ENCODE results near the gene BTRC.
A peak's percentile ranks its signal among the peaks of the same experiment; 100 is the strongest.
"Not testable (repeated sequence)": the region's sequence is repeated elsewhere in the genome, so short reads cannot be mapped to it uniquely, and the experiment has no call there.

The BTRC gene

GRCh38 chr10:101351017-101351416 is 2.9 kb upstream of the BTRC start:
- no peak for DNase-seq

GRCh38 chr10:101351477-101351876 is 2.5 kb upstream of the BTRC start:
- DNase-seq, result no peak

GRCh38 chr10:101352857-101353256 is 1.1 kb upstream of the BTRC start:
- not testable (repeated sequence) for DNase-seq

- peak; percentile 42 for DNase-seq
These were observed 535 bp downstream of the BTRC start for GRCh38 chr10:101354328-101355071.

GRCh38 chr10:101355072-101355706 is 1.2 kb downstream of the BTRC start:
- DNase-seq, result no peak

GRCh38 chr10:101356132-101356531 is 2.2 kb downstream of the BTRC start:
- DNase-seq, result no peak

GRCh38 chr10:101357958-101358357 is 4.0 kb downstream of the BTRC start:
- DNase-seq, result no peak

GRCh38 chr10:101358706-101359300 is 4.8 kb downstream of the BTRC start:
- no peak for DNase-seq

- DNase-seq, result not testable (repeated sequence)
These were observed 6.1 kb downstream of the BTRC start for GRCh38 chr10:101360090-101360489.

GRCh38 chr10:101360841-101361240 is 6.9 kb downstream of the BTRC start:
- DNase-seq, result not testable (repeated sequence)

GRCh38 chr10:101363850-101364400 is 10.0 kb downstream of the BTRC start:
- no peak for DNase-seq

GRCh38 chr10:101364721-101365120 is 10.8 kb downstream of the BTRC start:
- no peak for DNase-seq

- peak; percentile 23 for DNase-seq
These were observed 13.8 kb downstream of the BTRC start for GRCh38 chr10:101367569-101368453.

GRCh38 chr10:101373063-101373462 is 19.1 kb downstream of the BTRC start:
- DNase-seq, result no peak

GRCh38 chr10:101373993-101374392 is 20.0 kb downstream of the BTRC start:
- DNase-seq, result not testable (repeated sequence)

- no peak for DNase-seq
These were observed 21.1 kb downstream of the BTRC start for GRCh38 chr10:101375076-101375475.

- no peak for DNase-seq
These were observed 25.8 kb downstream of the BTRC start for GRCh38 chr10:101379663-101380352.

- no peak for DNase-seq
These were observed 26.5 kb downstream of the BTRC start for GRCh38 chr10:101380353-101381017.

GRCh38 chr10:101385866-101386658 is 32.1 kb downstream of the BTRC start:
- DNase-seq, result no peak

- DNase-seq, result no peak
These were observed 32.8 kb downstream of the BTRC start for GRCh38 chr10:101386659-101387259.

Measured in stimulated activated CD4-positive, alpha-beta T cell treated with anti-CD3 and anti-CD28 coated beads, Interleukin-4, amount 100 ng/mL, for 24 hours (primary cell).